ENCODE results near the gene FOXP2. TPM values are rescaled to one million over a fixed set of nuclear protein-coding genes. Genes with fewer than 3 reads are reported as not detected.

Gene FOXP2
- total and polyA plus RNA-seq, 2 of the 13 experiments (the other 11 are each of a cell fraction or from before 2014, with no cell fraction given) = 0.90 TPM; not detected in 1

DNA sequence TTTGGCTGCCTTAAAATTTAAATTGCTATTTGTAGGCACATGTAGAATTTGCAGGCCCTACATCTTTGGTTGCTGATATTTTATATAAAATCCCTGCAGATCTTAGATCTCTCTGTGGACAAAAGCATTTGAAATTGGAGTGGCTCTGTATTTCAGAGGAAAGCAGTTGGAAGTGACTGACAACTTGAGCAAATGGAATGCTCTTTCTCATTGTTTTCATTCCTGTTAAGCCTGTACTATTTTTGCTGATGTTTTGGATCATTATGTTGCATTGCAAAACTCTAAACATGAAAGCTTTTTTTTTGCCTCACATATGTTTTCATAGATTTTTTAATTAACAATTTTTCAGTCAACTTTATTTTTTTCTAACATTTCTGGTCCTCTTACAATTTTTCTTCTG is 256.1 kb downstream of the FOXP2 start (continued):
- no peak for TF ChIP-seq WIZ (CRISPR knock-in tag; IDR thresholded peaks at IDR 0.05)
- TF ChIP-seq ZNF549 (CRISPR knock-in tag; IDR thresholded peaks at IDR 0.05) = no peak

DNA sequence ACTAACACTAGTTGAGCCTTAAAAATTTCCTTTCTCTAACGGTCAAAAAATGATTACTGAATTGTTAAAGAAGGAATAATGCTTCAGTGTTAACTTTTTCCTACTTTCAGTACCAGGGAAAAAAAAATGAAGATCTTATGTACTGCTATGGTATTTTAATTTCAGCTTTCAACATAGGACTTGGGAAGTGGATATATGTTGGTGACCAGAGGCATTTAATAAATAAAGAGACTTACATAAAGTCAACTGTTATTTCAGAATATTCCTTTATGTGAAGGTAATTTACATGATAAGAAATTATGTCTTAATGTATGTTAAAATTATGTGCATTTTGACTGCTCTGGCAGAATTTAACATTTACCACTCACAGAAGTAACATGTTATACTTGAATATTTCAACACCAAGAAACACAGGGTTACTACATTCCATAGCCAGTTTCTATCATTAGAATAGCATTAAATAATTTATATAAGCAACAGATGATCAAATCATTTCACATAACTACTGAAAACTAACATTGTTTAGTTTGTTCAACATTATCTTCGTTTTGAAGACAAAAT is 257.0 kb downstream of the FOXP2 start:
- BruUV-seq (replicated peaks) = no TSS peak
- CTCF ChIA-PET (ENCODE audit: low intra/inter-chr PET ratio, low total read pairs) = no interaction called here
- in situ Hi-C loops (cut with HindIII; ENCODE audit: extremely low pct_ligation_motif_present, low pct_unique_long_range_greater_than_20kb) = no loop called here

More for the DNA sequence above, 257.0 kb downstream of the FOXP2 start:
- DNase-seq (ENCODE audit: low spot score) (no peak), ATAC-seq (no peak), FAIRE-seq (no peak)
- POLR2A ChIA-PET = no interaction called here
- H3K9ac ChIP-seq (ENCODE audit: insufficient read depth, low read depth, low read length) = no peak overlapping the region
- H4K20me1 ChIP-seq (ENCODE audit: insufficient read depth, low read length) = no peaks in the 10 kb centered on the region
- H3K27ac ChIP-seq (ENCODE audit: extremely low read length, insufficient read depth, low read length) = no peak overlapping the region
- TF ChIP-seq BORCS8-MEF2B (CRISPR knock-in tag; IDR thresholded peaks at IDR 0.05) = no peak
- no peak for TF ChIP-seq MEIS1 (CRISPR knock-in tag; IDR thresholded peaks at IDR 0.05; ENCODE audit: borderline replicate concordance)
- TF ChIP-seq, protein P1, sequence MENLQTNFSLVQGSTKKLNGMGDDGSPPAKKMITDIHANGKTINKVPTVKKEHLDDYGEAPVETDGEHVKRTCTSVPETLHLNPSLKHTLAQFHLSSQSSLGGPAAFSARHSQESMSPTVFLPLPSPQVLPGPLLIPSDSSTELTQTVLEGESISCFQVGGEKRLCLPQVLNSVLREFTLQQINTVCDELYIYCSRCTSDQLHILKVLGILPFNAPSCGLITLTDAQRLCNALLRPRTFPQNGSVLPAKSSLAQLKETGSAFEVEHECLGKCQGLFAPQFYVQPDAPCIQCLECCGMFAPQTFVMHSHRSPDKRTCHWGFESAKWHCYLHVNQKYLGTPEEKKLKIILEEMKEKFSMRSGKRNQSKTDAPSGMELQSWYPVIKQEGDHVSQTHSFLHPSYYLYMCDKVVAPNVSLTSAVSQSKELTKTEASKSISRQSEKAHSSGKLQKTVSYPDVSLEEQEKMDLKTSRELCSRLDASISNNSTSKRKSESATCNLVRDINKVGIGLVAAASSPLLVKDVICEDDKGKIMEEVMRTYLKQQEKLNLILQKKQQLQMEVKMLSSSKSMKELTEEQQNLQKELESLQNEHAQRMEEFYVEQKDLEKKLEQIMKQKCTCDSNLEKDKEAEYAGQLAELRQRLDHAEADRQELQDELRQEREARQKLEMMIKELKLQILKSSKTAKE (CRISPR knock-in tag; IDR thresholded peaks at IDR 0.05; ENCODE audit: borderline replicate concordance) = no peak
- TF ChIP-seq, protein P2, sequence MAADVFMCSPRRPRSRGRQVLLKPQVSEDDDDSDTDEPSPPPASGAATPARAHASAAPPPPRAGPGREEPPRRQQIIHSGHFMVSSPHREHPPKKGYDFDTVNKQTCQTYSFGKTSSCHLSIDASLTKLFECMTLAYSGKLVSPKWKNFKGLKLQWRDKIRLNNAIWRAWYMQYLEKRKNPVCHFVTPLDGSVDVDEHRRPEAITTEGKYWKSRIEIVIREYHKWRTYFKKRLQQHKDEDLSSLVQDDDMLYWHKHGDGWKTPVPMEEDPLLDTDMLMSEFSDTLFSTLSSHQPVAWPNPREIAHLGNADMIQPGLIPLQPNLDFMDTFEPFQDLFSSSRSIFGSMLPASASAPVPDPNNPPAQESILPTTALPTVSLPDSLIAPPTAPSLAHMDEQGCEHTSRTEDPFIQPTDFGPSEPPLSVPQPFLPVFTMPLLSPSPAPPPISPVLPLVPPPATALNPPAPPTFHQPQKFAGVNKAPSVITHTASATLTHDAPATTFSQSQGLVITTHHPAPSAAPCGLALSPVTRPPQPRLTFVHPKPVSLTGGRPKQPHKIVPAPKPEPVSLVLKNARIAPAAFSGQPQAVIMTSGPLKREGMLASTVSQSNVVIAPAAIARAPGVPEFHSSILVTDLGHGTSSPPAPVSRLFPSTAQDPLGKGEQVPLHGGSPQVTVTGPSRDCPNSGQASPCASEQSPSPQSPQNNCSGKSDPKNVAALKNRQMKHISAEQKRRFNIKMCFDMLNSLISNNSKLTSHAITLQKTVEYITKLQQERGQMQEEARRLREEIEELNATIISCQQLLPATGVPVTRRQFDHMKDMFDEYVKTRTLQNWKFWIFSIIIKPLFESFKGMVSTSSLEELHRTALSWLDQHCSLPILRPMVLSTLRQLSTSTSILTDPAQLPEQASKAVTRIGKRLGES (CRISPR knock-in tag; IDR thresholded peaks at IDR 0.05; ENCODE audit: borderline replicate concordance) = no peak
- TF ChIP-seq, protein P3, sequence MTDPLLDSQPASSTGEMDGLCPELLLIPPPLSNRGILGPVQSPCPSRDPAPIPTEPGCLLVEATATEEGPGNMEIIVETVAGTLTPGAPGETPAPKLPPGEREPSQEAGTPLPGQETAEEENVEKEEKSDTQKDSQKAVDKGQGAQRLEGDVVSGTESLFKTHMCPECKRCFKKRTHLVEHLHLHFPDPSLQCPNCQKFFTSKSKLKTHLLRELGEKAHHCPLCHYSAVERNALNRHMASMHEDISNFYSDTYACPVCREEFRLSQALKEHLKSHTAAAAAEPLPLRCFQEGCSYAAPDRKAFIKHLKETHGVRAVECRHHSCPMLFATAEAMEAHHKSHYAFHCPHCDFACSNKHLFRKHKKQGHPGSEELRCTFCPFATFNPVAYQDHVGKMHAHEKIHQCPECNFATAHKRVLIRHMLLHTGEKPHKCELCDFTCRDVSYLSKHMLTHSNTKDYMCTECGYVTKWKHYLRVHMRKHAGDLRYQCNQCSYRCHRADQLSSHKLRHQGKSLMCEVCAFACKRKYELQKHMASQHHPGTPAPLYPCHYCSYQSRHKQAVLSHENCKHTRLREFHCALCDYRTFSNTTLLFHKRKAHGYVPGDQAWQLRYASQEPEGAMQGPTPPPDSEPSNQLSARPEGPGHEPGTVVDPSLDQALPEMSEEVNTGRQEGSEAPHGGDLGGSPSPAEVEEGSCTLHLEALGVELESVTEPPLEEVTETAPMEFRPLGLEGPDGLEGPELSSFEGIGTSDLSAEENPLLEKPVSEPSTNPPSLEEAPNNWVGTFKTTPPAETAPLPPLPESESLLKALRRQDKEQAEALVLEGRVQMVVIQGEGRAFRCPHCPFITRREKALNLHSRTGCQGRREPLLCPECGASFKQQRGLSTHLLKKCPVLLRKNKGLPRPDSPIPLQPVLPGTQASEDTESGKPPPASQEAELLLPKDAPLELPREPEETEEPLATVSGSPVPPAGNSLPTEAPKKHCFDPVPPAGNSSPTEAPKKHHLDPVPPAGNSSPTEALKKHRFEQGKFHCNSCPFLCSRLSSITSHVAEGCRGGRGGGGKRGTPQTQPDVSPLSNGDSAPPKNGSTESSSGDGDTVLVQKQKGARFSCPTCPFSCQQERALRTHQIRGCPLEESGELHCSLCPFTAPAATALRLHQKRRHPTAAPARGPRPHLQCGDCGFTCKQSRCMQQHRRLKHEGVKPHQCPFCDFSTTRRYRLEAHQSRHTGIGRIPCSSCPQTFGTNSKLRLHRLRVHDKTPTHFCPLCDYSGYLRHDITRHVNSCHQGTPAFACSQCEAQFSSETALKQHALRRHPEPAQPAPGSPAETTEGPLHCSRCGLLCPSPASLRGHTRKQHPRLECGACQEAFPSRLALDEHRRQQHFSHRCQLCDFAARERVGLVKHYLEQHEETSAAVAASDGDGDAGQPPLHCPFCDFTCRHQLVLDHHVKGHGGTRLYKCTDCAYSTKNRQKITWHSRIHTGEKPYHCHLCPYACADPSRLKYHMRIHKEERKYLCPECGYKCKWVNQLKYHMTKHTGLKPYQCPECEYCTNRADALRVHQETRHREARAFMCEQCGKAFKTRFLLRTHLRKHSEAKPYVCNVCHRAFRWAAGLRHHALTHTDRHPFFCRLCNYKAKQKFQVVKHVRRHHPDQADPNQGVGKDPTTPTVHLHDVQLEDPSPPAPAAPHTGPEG (CRISPR knock-in tag; IDR thresholded peaks at IDR 0.05) = no peak
- no peak for TF ChIP-seq SPEN (CRISPR knock-in tag; IDR thresholded peaks at IDR 0.05; ENCODE audit: low read depth)
- no peak for TF ChIP-seq HDAC2 (CRISPR knock-in tag; IDR thresholded peaks at IDR 0.05)
- no peak for TF ChIP-seq KAT8 (CRISPR knock-in tag; IDR thresholded peaks at IDR 0.05)
- no peaks in the 10 kb centered on the region for H3K27me3 ChIP-seq (ENCODE audit: control insufficient read depth in 1 of 2, insufficient read depth in 2 of 2, low read length in 2 of 2)
- H3K9me3 ChIP-seq (ENCODE audit: low read length) = no peaks in the 10 kb centered on the region
- intact Hi-C loops (cut with micrococcal nuclease; ENCODE audit: unreplicated experiment) = no loop called here
- no peaks in the 10 kb centered on the region for H3K79me2 ChIP-seq (ENCODE audit: insufficient read depth, low read length)
- no peaks in the 10 kb centered on the region for H3K36me3 ChIP-seq (replicated peaks in 1 of 2; ENCODE audit: control insufficient read depth in 1 of 2, insufficient read depth in 2 of 2, low read length in 2 of 2)
- no peak overlapping the region for H3K4me3 ChIP-seq (replicated peaks in 1 of 3; ENCODE audit: insufficient read depth in 1 of 3, low read depth in 2 of 3, low read length in 3 of 3)
- H3K4me1 ChIP-seq (ENCODE audit: insufficient read depth, low read length) = no peaks in the 10 kb centered on the region
- no peak overlapping the region for H3K4me2 ChIP-seq (ENCODE audit: low read depth, low read length)
- no peak overlapping the region for H2AFZ ChIP-seq (ENCODE audit: low read length)
- 0% methylated on average over 2 of the region's 2 CpGs for WGBS (ENCODE audit: low lambda C conversion rate)
